DND-41 (cell line): ENCODE results near the gene RGL1.

Experiments used
- ATAC-seq: fragments of 200-7000 bp; cut with Tn5 transposase; 3 replicates; pipeline ENCODE4 v1.9.1; 2021; ENCODE audit warnings: low read depth; ENCODE audit not compliant: insufficient read depth
- DNase-seq: peaks from one replicate; pipeline ENCODE4 v3.0.0-alpha.2; 2020
- H2AFZ ChIP-seq: 2 replicates; pipeline ENCODE4 v1.6.0; 2012; ENCODE audit warnings: low read depth, low read length
- H3K27ac ChIP-seq: 2 replicates; pipeline ENCODE4 v1.5.1; 2012; ENCODE audit warnings: low read length, inconsistent platforms
- H3K27me3 ChIP-seq: fragments of 200-600 bp; sonication (generic); 2 replicates; pipeline ENCODE4 v1.6.0; 2012; ENCODE audit warnings: low read length, mild to moderate bottlenecking, inconsistent platforms; ENCODE audit not compliant: insufficient read depth, poor library complexity
- H3K36me3 ChIP-seq: 2 replicates; pipeline ENCODE4 v1.5.1; 2012; ENCODE audit warnings: low read length, inconsistent platforms; ENCODE audit not compliant: insufficient read depth
- H3K4me1 ChIP-seq: 2 replicates; pipeline ENCODE4 v1.5.1; 2012; ENCODE audit warnings: mild to moderate bottlenecking, low read length; ENCODE audit not compliant: insufficient read depth
- H3K4me2 ChIP-seq: 2 replicates; pipeline ENCODE4 v1.6.0; 2012; ENCODE audit warnings: mild to moderate bottlenecking, moderate library complexity, low read length, inconsistent platforms; ENCODE audit not compliant: insufficient read depth
- H3K4me3 ChIP-seq, 2 experiments: fragments of 200-600 bp in 1 of 2; shearing (Covaris generic) in 1 of 2; 2 replicates each; pipeline ENCODE4 v1.5.1; 2012 to 2016; ENCODE audit warnings: inconsistent platforms in 2 of 2, low read length in 2 of 2, mild to moderate bottlenecking in 2 of 2, low read depth in 1 of 2, moderate library complexity in 1 of 2
- H3K79me2 ChIP-seq: 2 replicates; pipeline ENCODE4 v1.6.0; 2012; ENCODE audit warnings: low read length, inconsistent platforms; ENCODE audit not compliant: insufficient read depth
- H3K9ac ChIP-seq: 2 replicates; pipeline ENCODE4 v1.6.0; 2012; ENCODE audit warnings: low read depth, mild to moderate bottlenecking, inconsistent platforms, low read length, moderate library complexity
- H3K9me3 ChIP-seq: 2 replicates; pipeline ENCODE4 v1.5.1; 2012; ENCODE audit warnings: low read length, moderate library complexity, mild to moderate bottlenecking, inconsistent platforms; ENCODE audit not compliant: insufficient read depth, severe bottlenecking
- H4K20me1 ChIP-seq: 2 replicates; pipeline ENCODE4 v1.6.0; 2012; ENCODE audit warnings: low read length; ENCODE audit not compliant: insufficient read depth
- EZH2 ChIP-seq: IDR thresholded peaks from 3 replicates; pipeline ENCODE4 v1.6.1; 2012; ENCODE audit warnings: borderline replicate concordance, low read depth, mild to moderate bottlenecking, moderate library complexity, low read length, inconsistent platforms; ENCODE audit not compliant: severe bottlenecking
- TF ChIP-seq, protein P1 (sequence below): IDR thresholded peaks from 2 replicates; pipeline ENCODE4 v1.5.1; 2012; ENCODE audit warnings: borderline replicate concordance, low read length, moderate library complexity, mild to moderate bottlenecking; ENCODE audit not compliant: poor library complexity, severe bottlenecking; ENCODE audit errors: extremely low read depth

Gene RGL1

DNA sequence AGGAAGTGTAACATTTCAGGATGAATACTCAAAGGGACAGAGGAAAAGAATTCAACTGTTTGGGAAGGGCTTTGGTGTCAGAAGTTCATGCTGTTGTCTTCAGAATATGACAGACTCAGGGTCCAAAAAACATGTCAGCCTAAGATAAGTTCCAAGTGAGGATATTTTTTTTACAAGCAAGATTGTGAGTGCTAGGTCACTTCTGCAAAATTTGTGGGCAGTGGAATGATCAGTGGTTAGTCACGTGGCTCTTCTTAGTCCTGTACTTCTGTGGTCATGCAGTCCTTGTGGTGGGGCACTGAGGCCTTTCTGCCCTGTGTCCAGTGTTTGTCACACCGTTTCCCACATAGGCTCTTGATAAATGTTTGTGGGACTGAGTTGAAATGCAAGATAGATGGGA lies 5.2 kb downstream of the RGL1 start:
- no peaks in the 10 kb centered on the region for H4K20me1 ChIP-seq
- no peaks in the 10 kb centered on the region for H3K79me2 ChIP-seq
- no peaks in the 10 kb centered on the region for H3K36me3 ChIP-seq
- H3K9ac ChIP-seq: no peak overlapping the region
- ATAC-seq (no peak), DNase-seq (no peak)
- H3K4me2 ChIP-seq: no peak overlapping the region
- no peak overlapping the region for H3K4me3 ChIP-seq
- TF ChIP-seq, protein P1, sequence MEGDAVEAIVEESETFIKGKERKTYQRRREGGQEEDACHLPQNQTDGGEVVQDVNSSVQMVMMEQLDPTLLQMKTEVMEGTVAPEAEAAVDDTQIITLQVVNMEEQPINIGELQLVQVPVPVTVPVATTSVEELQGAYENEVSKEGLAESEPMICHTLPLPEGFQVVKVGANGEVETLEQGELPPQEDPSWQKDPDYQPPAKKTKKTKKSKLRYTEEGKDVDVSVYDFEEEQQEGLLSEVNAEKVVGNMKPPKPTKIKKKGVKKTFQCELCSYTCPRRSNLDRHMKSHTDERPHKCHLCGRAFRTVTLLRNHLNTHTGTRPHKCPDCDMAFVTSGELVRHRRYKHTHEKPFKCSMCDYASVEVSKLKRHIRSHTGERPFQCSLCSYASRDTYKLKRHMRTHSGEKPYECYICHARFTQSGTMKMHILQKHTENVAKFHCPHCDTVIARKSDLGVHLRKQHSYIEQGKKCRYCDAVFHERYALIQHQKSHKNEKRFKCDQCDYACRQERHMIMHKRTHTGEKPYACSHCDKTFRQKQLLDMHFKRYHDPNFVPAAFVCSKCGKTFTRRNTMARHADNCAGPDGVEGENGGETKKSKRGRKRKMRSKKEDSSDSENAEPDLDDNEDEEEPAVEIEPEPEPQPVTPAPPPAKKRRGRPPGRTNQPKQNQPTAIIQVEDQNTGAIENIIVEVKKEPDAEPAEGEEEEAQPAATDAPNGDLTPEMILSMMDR: no peak
- no peak for TF ChIP-seq EZH2
- H3K4me1 ChIP-seq: no peaks in the 10 kb centered on the region
- H3K9me3 ChIP-seq: no peaks in the 10 kb centered on the region
- no peak overlapping the region for H2AFZ ChIP-seq
- no peak overlapping the region for H3K27ac ChIP-seq
- no peaks in the 10 kb centered on the region for H3K27me3 ChIP-seq

DNA sequence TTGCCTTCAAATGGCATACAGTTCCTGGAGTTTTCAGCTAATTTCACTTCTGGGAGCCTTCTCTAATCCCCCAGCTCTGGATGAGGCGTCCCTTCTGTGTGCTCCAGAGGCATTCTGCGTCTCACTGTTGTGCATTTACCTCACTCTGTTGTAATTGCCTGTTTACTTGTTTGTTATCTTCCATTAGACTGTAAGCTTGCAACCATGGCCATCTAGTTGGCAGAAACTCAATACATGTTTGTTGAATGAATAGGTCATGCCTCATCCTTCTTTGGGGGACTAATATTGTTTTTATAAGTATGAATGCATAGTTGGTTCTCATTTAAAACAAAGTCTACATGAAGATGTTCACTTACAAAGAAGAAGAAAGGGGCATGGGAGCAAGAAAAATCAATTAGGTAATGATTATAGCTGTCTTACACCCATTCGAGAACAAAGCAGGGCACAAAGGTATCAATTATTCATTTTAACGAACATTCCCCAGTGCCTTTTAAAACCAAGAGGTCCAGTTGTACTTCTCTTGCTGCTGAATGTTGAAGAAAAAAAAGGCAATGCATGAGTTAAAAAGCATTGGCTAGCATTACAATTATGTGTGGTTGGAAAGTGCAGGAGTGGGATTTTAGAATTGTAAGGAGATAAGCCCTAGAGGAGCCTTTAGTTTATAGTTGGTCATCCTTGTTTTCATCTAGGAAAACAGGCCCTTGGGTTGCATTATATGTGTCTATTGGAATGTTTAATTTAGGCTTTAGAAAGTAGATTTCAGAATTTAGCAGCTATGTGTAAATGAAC lies 6.0 kb downstream of the RGL1 start:
- Histone ChIP-seq H2AFZ (no peak overlapping the region), H3K4me3 (no peak overlapping the region), H3K36me3 (no peaks in the 10 kb centered on the region), H3K79me2 (no peaks in the 10 kb centered on the region), H3K9me3 (no peaks in the 10 kb centered on the region), H3K4me2 (no peak overlapping the region), H3K9ac (no peak overlapping the region), H4K20me1 (no peaks in the 10 kb centered on the region), H3K27me3 (no peaks in the 10 kb centered on the region), H3K4me1 (no peaks in the 10 kb centered on the region), H3K27ac (no peak overlapping the region)
- TF ChIP-seq, protein P1: no peak
- TF ChIP-seq EZH2: no peak
- DNase-seq: no peak
- no peak for ATAC-seq

DNA sequence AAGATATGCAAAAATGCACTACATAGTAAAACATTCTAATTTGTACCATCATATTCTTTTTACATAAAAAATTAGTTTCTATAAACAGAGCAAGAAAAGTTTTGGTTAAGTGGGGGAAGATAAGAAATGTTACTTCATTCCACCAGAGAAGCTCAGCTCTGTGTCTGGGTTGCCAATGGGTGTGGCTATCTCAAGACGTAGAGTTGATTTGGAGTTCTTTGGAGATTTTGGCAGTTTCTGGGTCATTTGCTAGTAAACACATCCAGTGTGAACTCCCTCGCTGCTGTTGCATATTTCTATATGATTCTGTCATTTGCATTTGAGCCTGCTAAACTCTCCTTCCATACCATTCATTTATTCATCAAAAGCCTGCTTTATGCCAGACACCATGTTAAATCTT lies 7.2 kb downstream of the RGL1 start:
- H3K4me2 ChIP-seq: no peak overlapping the region
- H3K4me1 ChIP-seq: no peaks in the 10 kb centered on the region
- no peaks in the 10 kb centered on the region for H4K20me1 ChIP-seq
- H3K79me2 ChIP-seq: no peaks in the 10 kb centered on the region
- H3K4me3 ChIP-seq: no peak overlapping the region
- no peak overlapping the region for H3K9ac ChIP-seq
- H3K9me3 ChIP-seq: no peaks in the 10 kb centered on the region
- H3K27me3 ChIP-seq: no peaks in the 10 kb centered on the region
- TF ChIP-seq, protein P1: no peak
- no peak for TF ChIP-seq EZH2
- H3K36me3 ChIP-seq: no peaks in the 10 kb centered on the region
- no peak overlapping the region for H2AFZ ChIP-seq
- H3K27ac ChIP-seq: no peak overlapping the region
- ATAC-seq (no peak), DNase-seq (no peak)
